ENCODE measurements around the gene CA4.
"Not testable (repeated sequence)": the region's sequence is repeated elsewhere in the genome, so short reads cannot be mapped to it uniquely, and the experiment has no call there.

CA4 gene

GRCh38 chr17:60110586-60110985 is 39.2 kb upstream of the CA4 start:
- TF ChIP-seq CTCF (conservative IDR thresholded peaks at IDR 0.05; ENCODE audit: low read depth, low read length) = no peak
- H3K9ac ChIP-seq = no peak overlapping the region
- no peak overlapping the region for H3K4me2 ChIP-seq

DNA sequence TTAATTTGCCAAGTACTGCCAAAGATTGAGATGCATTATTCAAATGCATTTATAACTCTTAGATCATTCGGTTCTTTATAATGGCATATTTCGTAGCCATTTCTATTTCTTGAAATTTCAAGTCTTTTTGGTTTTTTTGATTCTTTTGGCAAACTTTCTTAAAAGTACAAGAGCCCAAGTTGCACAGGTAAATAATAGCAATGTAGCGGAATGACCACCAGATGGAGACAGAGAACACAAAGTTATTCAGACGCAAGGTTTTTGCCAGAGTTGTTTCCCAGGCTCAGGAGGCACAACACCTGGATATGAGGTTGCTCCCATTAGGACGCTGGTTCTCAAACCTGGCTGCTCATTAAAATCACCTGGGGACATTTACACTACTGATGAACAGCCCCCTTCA is 38.1 kb upstream of the CA4 start:
- not testable (repeated sequence) for H3K36me3 ChIP-seq (ENCODE audit: insufficient read depth); H3K27me3 ChIP-seq (ENCODE audit: insufficient read depth, low read depth); H3K27ac ChIP-seq; H3K9ac ChIP-seq; H3K4me3 ChIP-seq (IDR thresholded peaks at IDR 0.05; ENCODE audit: insufficient read depth, low read depth, low read length); H3K4me2 ChIP-seq; H4K20me1 ChIP-seq (ENCODE audit: insufficient read depth); H3K79me2 ChIP-seq (ENCODE audit: insufficient read depth, low read depth); H3K4me1 ChIP-seq (ENCODE audit: low read depth, poor library complexity, severe bottlenecking); H2AFZ ChIP-seq (ENCODE audit: low read depth)

More at GRCh38 chr17:60110586-60110985, 39.2 kb upstream of the CA4 start:
- no peak overlapping the region for H3K27ac ChIP-seq
- no peaks in the 10 kb centered on the region for H3K4me1 ChIP-seq (ENCODE audit: low read depth, poor library complexity, severe bottlenecking)
- H4K20me1 ChIP-seq (ENCODE audit: insufficient read depth) = no peaks in the 10 kb centered on the region
- H3K36me3 ChIP-seq (ENCODE audit: insufficient read depth) = no peaks in the 10 kb centered on the region
- H2AFZ ChIP-seq (ENCODE audit: low read depth) = no peak overlapping the region
- no peaks in the 10 kb centered on the region for H3K79me2 ChIP-seq (ENCODE audit: insufficient read depth, low read depth)
- H3K27me3 ChIP-seq (ENCODE audit: insufficient read depth, low read depth) = no peaks in the 10 kb centered on the region
- H3K4me3 ChIP-seq (IDR thresholded peaks at IDR 0.05; ENCODE audit: insufficient read depth, low read depth, low read length) = no peak overlapping the region

- H3K79me2 ChIP-seq (ENCODE audit: insufficient read depth, low read depth); H3K4me2 ChIP-seq; H3K27ac ChIP-seq; H3K9ac ChIP-seq; H3K27me3 ChIP-seq (ENCODE audit: insufficient read depth, low read depth); H3K4me1 ChIP-seq (ENCODE audit: low read depth, poor library complexity, severe bottlenecking); H2AFZ ChIP-seq (ENCODE audit: low read depth); H3K36me3 ChIP-seq (ENCODE audit: insufficient read depth); H3K4me3 ChIP-seq (IDR thresholded peaks at IDR 0.05; ENCODE audit: insufficient read depth, low read depth, low read length); H4K20me1 ChIP-seq (ENCODE audit: insufficient read depth): not testable (repeated sequence)
These were observed 34.4 kb upstream of the CA4 start for GRCh38 chr17:60115364-60115763.

- not testable (repeated sequence) for H3K4me1 ChIP-seq (ENCODE audit: low read depth, poor library complexity, severe bottlenecking); H3K27me3 ChIP-seq (ENCODE audit: insufficient read depth, low read depth); H4K20me1 ChIP-seq (ENCODE audit: insufficient read depth); H3K4me3 ChIP-seq (IDR thresholded peaks at IDR 0.05; ENCODE audit: insufficient read depth, low read depth, low read length); H3K4me2 ChIP-seq; H3K36me3 ChIP-seq (ENCODE audit: insufficient read depth); H3K9ac ChIP-seq; H3K27ac ChIP-seq; H2AFZ ChIP-seq (ENCODE audit: low read depth); H3K79me2 ChIP-seq (ENCODE audit: insufficient read depth, low read depth)
These were observed 33.6 kb upstream of the CA4 start for GRCh38 chr17:60116196-60116595.

DNA sequence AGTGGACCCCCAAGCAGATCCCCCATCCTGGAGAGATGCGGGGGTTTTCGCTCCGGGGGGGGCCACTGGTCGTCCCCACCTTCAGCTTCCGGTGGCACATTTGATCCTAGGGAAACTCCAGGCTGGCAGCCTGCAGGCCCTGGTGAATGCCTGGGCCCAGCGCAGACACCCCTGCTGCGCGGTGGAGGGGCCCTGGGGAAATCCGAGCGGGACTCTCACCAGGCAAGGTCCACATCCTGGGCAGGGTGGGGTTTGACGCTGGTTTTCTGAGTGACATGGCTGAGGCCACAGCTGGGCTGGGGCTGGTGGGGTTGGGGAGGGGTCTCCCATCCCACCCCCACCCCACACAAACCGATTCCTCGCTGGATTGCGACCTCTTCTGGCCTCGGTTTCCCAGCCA is 30.6 kb upstream of the CA4 start:
- not testable (repeated sequence) for H2AFZ ChIP-seq (ENCODE audit: low read depth); H3K27ac ChIP-seq; H3K9ac ChIP-seq; H3K4me3 ChIP-seq (IDR thresholded peaks at IDR 0.05; ENCODE audit: insufficient read depth, low read depth, low read length); H3K79me2 ChIP-seq (ENCODE audit: insufficient read depth, low read depth); H3K4me1 ChIP-seq (ENCODE audit: low read depth, poor library complexity, severe bottlenecking); H3K27me3 ChIP-seq (ENCODE audit: insufficient read depth, low read depth); H4K20me1 ChIP-seq (ENCODE audit: insufficient read depth); H3K36me3 ChIP-seq (ENCODE audit: insufficient read depth); H3K4me2 ChIP-seq

GRCh38 chr17:60119807-60120748 is 29.7 kb upstream of the CA4 start:
- H3K36me3 ChIP-seq (ENCODE audit: insufficient read depth); H3K4me1 ChIP-seq (ENCODE audit: low read depth, poor library complexity, severe bottlenecking); H2AFZ ChIP-seq (ENCODE audit: low read depth); H3K27ac ChIP-seq; H4K20me1 ChIP-seq (ENCODE audit: insufficient read depth); H3K9ac ChIP-seq; H3K4me2 ChIP-seq; H3K27me3 ChIP-seq (ENCODE audit: insufficient read depth, low read depth); H3K4me3 ChIP-seq (IDR thresholded peaks at IDR 0.05; ENCODE audit: insufficient read depth, low read depth, low read length); H3K79me2 ChIP-seq (ENCODE audit: insufficient read depth, low read depth): not testable (repeated sequence)

Measured in KMS-11 (cell line).